A549 (cell line): ENCODE results near the gene ATXN7. TPM values are rescaled to one million over a fixed set of nuclear protein-coding genes. Genes with fewer than 3 reads are reported as not detected.

Experiments used
- ATAC-seq, 2 experiments: fragments of 200-7000 bp in 1 of 2; fragments of >200 bp in 1 of 2; cut with Nextera tagmentation in 1 of 2; cut with Tn5 transposase in 1 of 2; 3 replicates each; pipeline versions ENCODE4 v1.8.0 to v1.9.1; 2018 to 2020; ENCODE audit warnings: mild to moderate bottlenecking in 1 of 2, moderate library complexity in 1 of 2
- CTCF ChIA-PET: fragments of 300-600 bp; sonication (Branson Sonifier 250); formaldehyde crosslinking; extraction: SDS; loops from one replicate; lab custom pipeline; 2021; ENCODE audit warnings: antibody characterized with exemption, inconsistent platforms; lab: Yijun Ruan, JAX
- POLR2A ChIA-PET: fragments of 350-600 bp; formaldehyde crosslinking; extraction: SDS; loops from one replicate; lab custom pipeline; 2021; ENCODE audit warnings: antibody characterized with exemption, inconsistent platforms; lab: Yijun Ruan, JAX
- DNase-seq, 2 experiments: peaks; one replicate each; pipeline versions ENCODE4 v3.0.0 to v3.0.0-alpha.2; 2011 to 2016; ENCODE audit warnings: low read depth in 1 of 2, low spot score in 1 of 2
- FAIRE-seq: peaks from 2 replicates; lab custom pipeline; 2011; peaks lifted over from hg19 to GRCh38; lab: Jason Lieb, UNC
- H3K27ac ChIP-seq, 2 experiments: fragments of >200 bp; sonication (Bioruptor Twin); formaldehyde crosslinking; 3 replicates each; pipeline ENCODE4 v1.5.1; 2016 to 2017
- H3K4me1 ChIP-seq: fragments of >200 bp; sonication (Bioruptor Twin); formaldehyde crosslinking; 3 replicates; pipeline ENCODE4 v1.6.1; 2016
- H3K4me2 ChIP-seq: fragments of >200 bp; sonication (Bioruptor Twin); formaldehyde crosslinking; 3 replicates; pipeline ENCODE4 v1.6.1; 2016
- H3K4me3 ChIP-seq: fragments of >200 bp; sonication (Bioruptor Twin); formaldehyde crosslinking; 3 replicates; pipeline ENCODE4 v1.5.1; 2016
- H3K9me3 ChIP-seq: fragments of >200 bp; sonication (Bioruptor Twin); formaldehyde crosslinking; 3 replicates; pipeline ENCODE4 v1.6.1; 2016
- CHD2 ChIP-seq: fragments of 150-350 bp; IDR thresholded peaks from 2 replicates; pipeline ENCODE4 v1.6.1; 2014; ENCODE audit warnings: low read length; ENCODE audit not compliant: partially characterized antibody
- CHD4 ChIP-seq: fragments of 200-600 bp; sonication (generic); IDR thresholded peaks from 2 replicates; pipeline ENCODE4 v1.6.1; 2016; ENCODE audit warnings: antibody characterized with exemption, mild to moderate bottlenecking, borderline replicate concordance
- EHMT2 ChIP-seq: fragments of 200-600 bp; sonication (generic); IDR thresholded peaks from 2 replicates; pipeline ENCODE4 v1.6.1; 2016; ENCODE audit warnings: antibody characterized with exemption, low read depth, mild to moderate bottlenecking, moderate library complexity
- EP300 ChIP-seq, 2 experiments: fragments of >200 bp; sonication (Bioruptor Twin); formaldehyde crosslinking; IDR thresholded peaks; 2 replicates in 1 of 2; 3 replicates in 1 of 2; pipeline ENCODE4 v1.6.1; 2016 to 2017
- FOXS1 ChIP-seq: fragments of 250-450 bp; sonication (Bioruptor Pico); IDR thresholded peaks from 2 replicates; pipeline ENCODE4 v1.5.0; 2020; ENCODE audit warnings: mild to moderate bottlenecking, moderate library complexity
- HOXA7 ChIP-seq: fragments of 250-450 bp; sonication (Bioruptor Pico); IDR thresholded peaks from 2 replicates; pipeline ENCODE4 v1.5.0; 2020; ENCODE audit warnings: mild to moderate bottlenecking, moderate library complexity
- JUNB ChIP-seq: fragments of >200 bp; sonication (Bioruptor Twin); formaldehyde crosslinking; IDR thresholded peaks from 2 replicates; pipeline ENCODE4 v1.6.1; 2016
- KDM5A ChIP-seq: fragments of 200-600 bp; sonication (generic); IDR thresholded peaks from 2 replicates; pipeline ENCODE4 v1.6.1; 2016; ENCODE audit warnings: antibody characterized with exemption, mild to moderate bottlenecking
- NFE2L2 ChIP-seq: fragments of 150-350 bp; conservative IDR thresholded peaks from 2 replicates; pipeline ENCODE4 v1.6.1; 2014; ENCODE audit warnings: low read length
- PHF8 ChIP-seq: fragments of 200-600 bp; sonication (generic); IDR thresholded peaks from 2 replicates; pipeline ENCODE4 v1.6.1; 2016; ENCODE audit warnings: low read depth, mild to moderate bottlenecking, antibody characterized with exemption, moderate library complexity, borderline replicate concordance
- RCOR1 ChIP-seq: fragments of 150-350 bp; IDR thresholded peaks from 2 replicates; pipeline ENCODE4 v1.6.1; 2014; ENCODE audit warnings: antibody characterized with exemption, low read length, low read depth
- RFX5 ChIP-seq: fragments of 450-650 bp; IDR thresholded peaks from 2 replicates; pipeline ENCODE4 v1.7.1; 2014; ENCODE audit warnings: antibody characterized with exemption, mild to moderate bottlenecking, moderate library complexity
- SREBF2 ChIP-seq: fragments of 450-650 bp; IDR thresholded peaks from 2 replicates; pipeline ENCODE4 v1.6.1; 2014; ENCODE audit warnings: mild to moderate bottlenecking, moderate library complexity
- TFCP2L1 ChIP-seq: fragments of 250-450 bp; sonication (Bioruptor Pico); IDR thresholded peaks from 2 replicates; pipeline ENCODE4 v1.5.0; 2021; ENCODE audit warnings: mild to moderate bottlenecking
- WGBS: methylation state at CpG from one replicate; pipeline ENCODE4 v1.1.6; 2017; ENCODE audit errors: missing lambda C conversion rate; 5-methylcytosine and 5-hydroxymethylcytosine counted together
- polyA plus RNA-seq, 4 experiments: library from polyadenylated mRNA; depleted of rRNA in 3 of 4; stranded (reverse); fragments of >200 nt; fragmentation: RNase III in 1 of 4; extraction: RNeasy Plus Mini Kit Qiagen cat#74134 plus additional on column Dnase treatment in 1 of 4; gene quantifications; 2 replicates in 3 of 4; 3 replicates in 1 of 4; pipeline ENCODE4 v1.2.3, GENCODE V29; 2011 to 2017
- TF ChIP-seq, protein P1 (sequence below): fragments of >200 bp; sonication (Bioruptor Twin); formaldehyde crosslinking; IDR thresholded peaks from 3 replicates; pipeline ENCODE4 v1.5.1; 2016
- TF ChIP-seq, protein P2 (sequence below): fragments of 150-350 bp; IDR thresholded peaks from 2 replicates; pipeline ENCODE4 v1.6.1; 2014; ENCODE audit warnings: low read depth, mild to moderate bottlenecking, low read length
- TF ChIP-seq, protein P3 (sequence below): fragments of 250-450 bp; sonication (Bioruptor Pico); IDR thresholded peaks from 2 replicates; pipeline ENCODE4 v1.5.0; 2020; ENCODE audit warnings: low read depth, mild to moderate bottlenecking, moderate library complexity
- TF ChIP-seq, protein P4 (sequence below): fragments of 250-450 bp; sonication (Bioruptor Pico); IDR thresholded peaks from 2 replicates; pipeline ENCODE4 v1.5.0; 2021; ENCODE audit warnings: mild to moderate bottlenecking, moderate library complexity, borderline replicate concordance
- TF ChIP-seq, protein P5 (sequence below): fragments of >200 bp; sonication (Bioruptor Twin); formaldehyde crosslinking; IDR thresholded peaks from 2 replicates; pipeline ENCODE4 v1.6.1; 2016
- TF ChIP-seq, protein P6 (sequence below): IDR thresholded peaks from 2 replicates; pipeline ENCODE4 v1.6.1; 2012

Gene ATXN7
- polyA plus RNA-seq, 2 of the 4 experiments (the other 2 are of a cell fraction) = 5.4 to 7.3 TPM

DNA sequence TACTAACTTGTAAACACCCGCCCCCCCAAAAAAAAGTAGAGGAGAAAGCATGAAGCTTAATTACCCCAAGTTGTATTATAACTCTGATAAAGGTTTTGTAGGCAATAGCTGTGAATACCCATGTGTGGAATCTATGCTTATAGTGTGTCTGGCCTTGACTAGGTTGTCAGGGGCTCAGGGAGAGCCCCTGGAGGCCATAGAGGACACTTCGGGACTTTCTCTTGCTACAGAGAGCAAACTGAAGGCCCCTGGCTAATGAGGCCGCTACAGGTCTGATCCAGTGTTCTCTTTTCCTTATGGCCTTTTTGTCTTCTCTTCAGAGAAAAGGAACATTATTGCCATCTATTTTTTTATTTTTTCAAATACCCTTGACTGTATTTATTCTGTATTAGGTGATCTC is 67.6 kb downstream of the ATXN7 start:
- CTCF ChIA-PET = interaction anchor here (0.6 kb wide), 1 partner anchor 276 kb away, joined by 3 read pairs; no protein-coding TSS in a partner anchor
- POLR2A ChIA-PET = no interaction called here
- Histone ChIP-seq H3K27ac (no peak overlapping the region), H3K4me3 (no peak overlapping the region), H3K4me1 (peaks cover 18% of the 10 kb centered on the region; the same call in 2 of the 3 replicates), H3K4me2 (no peak overlapping the region), H3K9me3 (no peaks in the 10 kb centered on the region)
- DNase-seq (no peak), ATAC-seq (peak in 1 of 2 experiments; percentile 68; a peak in 3 of 6 replicates), FAIRE-seq (no peak)
- TF ChIP-seq RFX5 (no peak), NFE2L2 (no peak)
- 75% methylated on average over 3 of the region's 3 CpGs for WGBS

DNA sequence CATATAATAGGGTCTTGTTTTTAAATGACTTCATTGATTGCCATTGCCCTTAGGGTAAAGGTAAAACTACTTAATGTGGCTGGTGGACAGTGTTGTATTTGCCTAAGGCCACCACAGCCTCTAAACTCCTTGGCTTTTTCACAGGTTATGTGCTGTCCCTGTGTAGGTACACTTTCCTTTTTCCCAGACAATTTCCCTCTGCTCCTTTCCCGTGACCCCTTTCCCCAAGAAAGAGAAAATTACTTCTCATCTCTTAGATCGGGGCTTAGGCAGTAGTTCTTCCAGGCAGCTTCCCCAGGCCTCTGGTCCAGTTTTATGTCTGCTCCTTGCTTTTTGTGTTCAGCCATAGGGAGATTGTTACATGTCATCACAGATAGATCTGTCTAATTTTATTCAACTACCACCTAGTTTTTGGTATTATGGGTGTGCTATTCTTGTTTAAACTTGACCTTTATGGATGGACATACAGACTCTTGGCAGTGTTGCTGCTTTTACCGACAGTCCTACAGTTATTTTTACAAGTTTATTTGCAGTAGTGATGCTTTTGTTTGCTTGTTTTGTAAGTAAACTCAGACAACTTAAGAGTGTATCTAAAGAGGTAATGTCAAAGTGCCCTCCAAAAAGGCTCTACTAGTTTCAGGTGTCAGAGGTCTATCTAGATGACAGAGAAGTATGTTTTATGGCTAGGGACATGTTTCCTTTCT is 69.0 kb downstream of the ATXN7 start:
- CTCF ChIA-PET = interaction anchor here (0.6 kb wide), 1 partner anchor 60 kb away, joined by 3 read pairs; no protein-coding TSS in a partner anchor
- FAIRE-seq (no peak), DNase-seq (no peak), ATAC-seq (0 out of 6 replicates have a peak, but pooled peaks of 1 of the 2 experiments have one; percentile 30)
- H3K4me3 ChIP-seq = no peak overlapping the region
- TF ChIP-seq KDM5A (no peak), RCOR1 (no peak), HOXA7 (CRISPR knock-in tag) (no peak), SREBF2 (no peak), FOXS1 (CRISPR knock-in tag) (no peak)
- TF ChIP-seq, protein P1, sequence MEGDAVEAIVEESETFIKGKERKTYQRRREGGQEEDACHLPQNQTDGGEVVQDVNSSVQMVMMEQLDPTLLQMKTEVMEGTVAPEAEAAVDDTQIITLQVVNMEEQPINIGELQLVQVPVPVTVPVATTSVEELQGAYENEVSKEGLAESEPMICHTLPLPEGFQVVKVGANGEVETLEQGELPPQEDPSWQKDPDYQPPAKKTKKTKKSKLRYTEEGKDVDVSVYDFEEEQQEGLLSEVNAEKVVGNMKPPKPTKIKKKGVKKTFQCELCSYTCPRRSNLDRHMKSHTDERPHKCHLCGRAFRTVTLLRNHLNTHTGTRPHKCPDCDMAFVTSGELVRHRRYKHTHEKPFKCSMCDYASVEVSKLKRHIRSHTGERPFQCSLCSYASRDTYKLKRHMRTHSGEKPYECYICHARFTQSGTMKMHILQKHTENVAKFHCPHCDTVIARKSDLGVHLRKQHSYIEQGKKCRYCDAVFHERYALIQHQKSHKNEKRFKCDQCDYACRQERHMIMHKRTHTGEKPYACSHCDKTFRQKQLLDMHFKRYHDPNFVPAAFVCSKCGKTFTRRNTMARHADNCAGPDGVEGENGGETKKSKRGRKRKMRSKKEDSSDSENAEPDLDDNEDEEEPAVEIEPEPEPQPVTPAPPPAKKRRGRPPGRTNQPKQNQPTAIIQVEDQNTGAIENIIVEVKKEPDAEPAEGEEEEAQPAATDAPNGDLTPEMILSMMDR = no peak
- TF ChIP-seq, protein P2, sequence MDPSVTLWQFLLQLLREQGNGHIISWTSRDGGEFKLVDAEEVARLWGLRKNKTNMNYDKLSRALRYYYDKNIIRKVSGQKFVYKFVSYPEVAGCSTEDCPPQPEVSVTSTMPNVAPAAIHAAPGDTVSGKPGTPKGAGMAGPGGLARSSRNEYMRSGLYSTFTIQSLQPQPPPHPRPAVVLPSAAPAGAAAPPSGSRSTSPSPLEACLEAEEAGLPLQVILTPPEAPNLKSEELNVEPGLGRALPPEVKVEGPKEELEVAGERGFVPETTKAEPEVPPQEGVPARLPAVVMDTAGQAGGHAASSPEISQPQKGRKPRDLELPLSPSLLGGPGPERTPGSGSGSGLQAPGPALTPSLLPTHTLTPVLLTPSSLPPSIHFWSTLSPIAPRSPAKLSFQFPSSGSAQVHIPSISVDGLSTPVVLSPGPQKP = no peak
- no peak overlapping the region for H3K27ac ChIP-seq
- H3K4me2 ChIP-seq = peak overlapping the region; percentile 38; the same call in 2 of the 3 replicates
- H3K9me3 ChIP-seq = no peaks in the 10 kb centered on the region
- POLR2A ChIA-PET = no interaction called here
- peaks cover 22% of the 10 kb centered on the region; the same call in 2 of the 3 replicates for H3K4me1 ChIP-seq
- WGBS = 58% methylated on average over 3 of the region's 3 CpGs

DNA sequence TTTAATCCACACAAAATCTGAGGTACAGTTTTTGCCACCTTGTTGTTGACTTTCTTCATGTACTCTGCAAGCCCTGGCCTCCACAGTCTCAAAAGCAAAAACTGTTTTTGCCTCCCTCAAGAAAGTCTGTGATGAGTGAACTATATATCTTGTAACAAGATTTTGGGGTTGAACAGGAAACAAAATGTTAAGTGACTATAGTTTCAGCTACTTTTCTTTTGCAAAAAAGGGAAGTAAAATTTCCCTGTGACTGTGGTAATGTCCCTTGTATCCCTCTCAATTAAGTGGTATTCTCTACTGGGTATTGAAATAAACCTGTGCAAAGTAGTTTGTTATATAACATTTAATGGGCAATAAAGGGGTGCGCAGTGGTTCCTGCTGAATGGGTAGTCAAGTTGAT is 69.8 kb downstream of the ATXN7 start:
- Histone ChIP-seq H3K27ac (no peak overlapping the region), H3K9me3 (no peaks in the 10 kb centered on the region), H3K4me3 (no peak overlapping the region), H3K4me1 (peaks cover 26% of the 10 kb centered on the region; the same call in 2 of the 3 replicates), H3K4me2 (no peak overlapping the region)
- TF ChIP-seq PHF8 (no peak), EHMT2 (no peak), EP300 (IDR thresholded peaks at IDR 0.05) (no peak), CHD4 (no peak), CHD2 (no peak), TFCP2L1 (CRISPR knock-in tag) (no peak), JUNB (no peak)
- TF ChIP-seq, protein P2 = no peak
- TF ChIP-seq, protein P3, sequence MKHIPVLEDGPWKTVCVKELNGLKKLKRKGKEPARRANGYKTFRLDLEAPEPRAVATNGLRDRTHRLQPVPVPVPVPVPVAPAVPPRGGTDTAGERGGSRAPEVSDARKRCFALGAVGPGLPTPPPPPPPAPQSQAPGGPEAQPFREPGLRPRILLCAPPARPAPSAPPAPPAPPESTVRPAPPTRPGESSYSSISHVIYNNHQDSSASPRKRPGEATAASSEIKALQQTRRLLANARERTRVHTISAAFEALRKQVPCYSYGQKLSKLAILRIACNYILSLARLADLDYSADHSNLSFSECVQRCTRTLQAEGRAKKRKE = no peak
- TF ChIP-seq, protein P4, sequence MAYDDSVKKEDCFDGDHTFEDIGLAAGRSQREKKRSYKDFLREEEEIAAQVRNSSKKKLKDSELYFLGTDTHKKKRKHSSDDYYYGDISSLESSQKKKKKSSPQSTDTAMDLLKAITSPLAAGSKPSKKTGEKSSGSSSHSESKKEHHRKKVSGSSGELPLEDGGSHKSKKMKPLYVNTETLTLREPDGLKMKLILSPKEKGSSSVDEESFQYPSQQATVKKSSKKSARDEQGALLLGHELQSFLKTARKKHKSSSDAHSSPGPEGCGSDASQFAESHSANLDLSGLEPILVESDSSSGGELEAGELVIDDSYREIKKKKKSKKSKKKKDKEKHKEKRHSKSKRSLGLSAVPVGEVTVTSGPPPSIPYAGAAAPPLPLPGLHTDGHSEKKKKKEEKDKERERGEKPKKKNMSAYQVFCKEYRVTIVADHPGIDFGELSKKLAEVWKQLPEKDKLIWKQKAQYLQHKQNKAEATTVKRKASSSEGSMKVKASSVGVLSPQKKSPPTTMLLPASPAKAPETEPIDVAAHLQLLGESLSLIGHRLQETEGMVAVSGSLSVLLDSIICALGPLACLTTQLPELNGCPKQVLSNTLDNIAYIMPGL (CRISPR knock-in tag) = no peak
- TF ChIP-seq, protein P5, sequence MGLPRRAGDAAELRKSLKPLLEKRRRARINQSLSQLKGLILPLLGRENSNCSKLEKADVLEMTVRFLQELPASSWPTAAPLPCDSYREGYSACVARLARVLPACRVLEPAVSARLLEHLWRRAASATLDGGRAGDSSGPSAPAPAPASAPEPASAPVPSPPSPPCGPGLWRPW = no peak
- TF ChIP-seq, protein P6, sequence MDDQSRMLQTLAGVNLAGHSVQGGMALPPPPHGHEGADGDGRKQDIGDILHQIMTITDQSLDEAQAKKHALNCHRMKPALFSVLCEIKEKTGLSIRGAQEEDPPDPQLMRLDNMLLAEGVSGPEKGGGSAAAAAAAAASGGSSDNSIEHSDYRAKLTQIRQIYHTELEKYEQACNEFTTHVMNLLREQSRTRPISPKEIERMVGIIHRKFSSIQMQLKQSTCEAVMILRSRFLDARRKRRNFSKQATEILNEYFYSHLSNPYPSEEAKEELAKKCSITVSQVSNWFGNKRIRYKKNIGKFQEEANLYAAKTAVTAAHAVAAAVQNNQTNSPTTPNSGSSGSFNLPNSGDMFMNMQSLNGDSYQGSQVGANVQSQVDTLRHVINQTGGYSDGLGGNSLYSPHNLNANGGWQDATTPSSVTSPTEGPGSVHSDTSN = no peak
- ATAC-seq (no peak), FAIRE-seq (no peak), DNase-seq (no peak)
- ChIA-PET CTCF (interaction anchor here (0.6 kb wide), 1 partner anchor 60 kb away, joined by 3 read pairs; no protein-coding TSS in a partner anchor), POLR2A (no interaction called here)
- WGBS = 87% methylated on average over 1 of the region's 1 CpG
